Measurements from ENCODE around the gene SIRPG. TPM values are rescaled to one million over a fixed set of nuclear protein-coding genes. Genes with fewer than 3 reads are reported as not detected.
"Not testable (repeated sequence)": the region's sequence is repeated elsewhere in the genome, so short reads cannot be mapped to it uniquely, and the experiment has no call there.

SIRPG gene
- polyA plus RNA-seq, 3 donors, result 0.36 to 0.56 TPM; not detected in 1

GRCh38 chr20:1644101-1644962, 13.2 kb downstream of the SIRPG start:
- WGBS, 3 donors, result 85 to 95% (median 91%) methylated on average over 8 of the region's 8 CpGs
- no peak overlapping the region for H3K27ac ChIP-seq (ENCODE audit: low read depth, low read length)

DNA sequence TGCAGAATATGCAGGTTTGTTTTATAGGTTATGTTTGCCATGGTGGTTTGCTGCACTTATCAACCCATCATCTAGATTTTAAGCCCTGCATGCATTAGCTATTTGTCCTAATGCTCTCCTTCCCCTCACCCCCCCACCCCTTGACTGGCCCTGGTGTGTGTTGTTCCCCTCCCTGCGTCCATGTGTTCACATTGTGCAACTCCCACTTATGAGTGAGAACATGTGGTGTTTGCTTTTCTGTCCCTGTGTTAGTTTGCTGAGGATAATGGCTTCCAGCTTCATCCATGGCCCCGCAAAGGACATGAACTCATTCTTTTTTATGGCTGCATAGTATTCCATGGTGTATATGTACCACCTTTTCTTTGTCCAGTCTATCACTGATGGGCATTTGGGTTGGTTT, 18.9 kb downstream of the SIRPG start:
- not testable (repeated sequence) for H3K27ac ChIP-seq (ENCODE audit: low read depth, low read length)
- WGBS, 3 donors, result 69 to 74% (median 73%) methylated on average over 2 of the region's 2 CpGs

GRCh38 chr20:1637755-1638154, 19.8 kb downstream of the SIRPG start:
- WGBS, 3 donors, result 39 to 73% (median 71%) methylated on average over 2 of the region's 2 CpGs
- H3K27ac ChIP-seq (ENCODE audit: low read depth, low read length), result no peak overlapping the region

- WGBS, 3 donors, result 41 to 54% (median 41%) methylated on average over 2 of the region's 2 CpGs
- H3K27ac ChIP-seq (ENCODE audit: low read depth, low read length), result no peak overlapping the region
Observed at GRCh38 chr20:1637226-1637625, 20.4 kb downstream of the SIRPG start.

DNA sequence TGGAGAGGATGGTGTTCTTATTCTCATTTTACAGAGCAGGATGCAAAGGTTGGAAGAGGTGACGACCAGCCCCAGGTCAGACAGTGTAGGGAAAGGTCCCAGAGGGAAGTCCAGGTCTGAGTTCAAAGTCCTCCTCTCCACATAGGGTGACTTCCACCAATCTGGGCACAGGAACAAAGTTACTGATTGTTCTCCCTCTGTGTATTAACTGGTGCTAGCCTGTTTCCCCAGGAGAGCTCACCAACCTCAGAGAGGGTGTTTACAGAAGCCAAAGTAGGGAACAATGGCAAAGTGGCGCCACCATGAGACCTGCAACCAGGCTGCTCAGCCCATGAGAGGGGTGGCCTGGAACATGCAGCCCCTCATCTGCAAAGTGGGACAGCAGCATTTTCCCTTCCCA, 21.0 kb downstream of the SIRPG start:
- no peak overlapping the region for H3K27ac ChIP-seq (ENCODE audit: low read depth, low read length)
- WGBS, 3 donors, result 63 to 86% (median 65%) methylated on average over 2 of the region's 2 CpGs

DNA sequence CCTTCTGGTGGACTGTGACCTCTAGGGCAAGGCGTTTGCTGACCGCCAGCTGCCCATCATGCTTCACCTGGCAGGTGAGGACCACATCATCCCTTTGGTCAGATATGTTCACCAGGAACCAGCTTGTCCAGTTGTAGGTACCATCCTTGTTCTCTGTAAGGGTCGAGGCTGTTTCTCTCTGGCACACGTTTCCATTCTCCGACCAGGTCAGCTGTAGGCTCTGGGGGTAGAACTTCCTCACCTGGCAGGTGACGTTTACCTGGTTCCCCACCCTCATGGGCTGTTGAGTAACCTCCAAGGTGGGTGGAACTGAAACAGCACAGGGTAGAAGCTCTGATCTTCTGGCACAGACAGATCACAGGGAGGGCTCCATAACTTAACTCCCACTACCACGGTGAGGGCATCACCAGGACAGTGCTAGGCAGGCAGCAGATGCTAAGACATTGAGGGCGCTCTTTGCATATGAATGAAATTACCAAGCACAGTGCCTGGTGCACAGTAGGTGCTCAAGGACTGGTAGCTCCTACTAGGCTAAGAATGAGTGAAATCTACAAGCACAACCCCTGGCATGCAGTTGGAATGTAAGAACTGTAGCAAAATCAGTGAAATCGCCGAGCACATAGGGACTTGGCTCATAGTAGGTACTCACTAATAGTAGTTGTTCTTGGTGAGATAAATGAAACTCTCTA, 22.1 kb downstream of the SIRPG start:
- H3K27ac ChIP-seq (ENCODE audit: low read depth, low read length), result no peak overlapping the region
- 79 to 85% (median 81%) methylated on average over 10 of the region's 10 CpGs for WGBS, 3 donors

- 73 to 81% (median 76%) methylated on average over 4 of the region's 4 CpGs for WGBS, 3 donors
- H3K27ac ChIP-seq (ENCODE audit: low read depth, low read length), result no peak overlapping the region
Observed at GRCh38 chr20:1633535-1633934, 24.0 kb downstream of the SIRPG start.

- no peak overlapping the region for H3K27ac ChIP-seq (ENCODE audit: low read depth, low read length)
- 75 to 87% (median 75%) methylated on average over 4 of the region's 4 CpGs for WGBS, 3 donors
Observed at GRCh38 chr20:1632178-1632577, 25.4 kb downstream of the SIRPG start.

GRCh38 chr20:1631309-1632151, 26.0 kb downstream of the SIRPG start:
- WGBS, 3 donors, result 41 to 65% (median 50%) methylated on average over 9 of the region's 9 CpGs
- no peak overlapping the region for H3K27ac ChIP-seq (ENCODE audit: low read depth, low read length)

GRCh38 chr20:1630186-1630585, 27.4 kb downstream of the SIRPG start:
- 80 to 96% (median 85%) methylated on average over 5 of the region's 5 CpGs for WGBS, 3 donors
- H3K27ac ChIP-seq (ENCODE audit: low read depth, low read length), result no peak overlapping the region

- no peak overlapping the region for H3K27ac ChIP-seq (ENCODE audit: low read depth, low read length)
- WGBS, 3 donors, result 60 to 72% (median 68%) methylated on average over 5 of the region's 5 CpGs
Observed at GRCh38 chr20:1629321-1629720, 28.3 kb downstream of the SIRPG start.

DNA sequence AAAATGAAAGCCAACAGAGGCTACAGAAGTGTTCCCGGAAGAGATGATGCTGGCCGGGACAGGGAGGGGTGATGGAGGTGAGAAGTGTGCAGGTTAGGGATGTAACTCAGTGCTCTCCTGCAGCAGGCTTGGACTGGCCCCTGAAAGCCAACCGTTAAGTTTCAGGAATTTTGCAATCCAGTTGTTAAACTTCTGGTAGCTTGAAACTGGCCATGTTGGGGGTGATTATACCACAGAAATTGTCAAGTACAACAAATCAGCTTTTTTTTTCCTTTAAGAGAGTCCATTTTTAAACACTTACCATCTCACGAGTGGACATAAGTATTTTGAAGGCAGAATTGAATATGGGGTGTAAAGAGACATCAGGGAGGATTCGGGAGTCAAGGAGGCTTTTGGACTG, 29.0 kb downstream of the SIRPG start:
- H3K27ac ChIP-seq (ENCODE audit: low read depth, low read length), result no peak overlapping the region
- 62 to 70% (median 64%) methylated on average over 5 of the region's 5 CpGs for WGBS, 3 donors

DNA sequence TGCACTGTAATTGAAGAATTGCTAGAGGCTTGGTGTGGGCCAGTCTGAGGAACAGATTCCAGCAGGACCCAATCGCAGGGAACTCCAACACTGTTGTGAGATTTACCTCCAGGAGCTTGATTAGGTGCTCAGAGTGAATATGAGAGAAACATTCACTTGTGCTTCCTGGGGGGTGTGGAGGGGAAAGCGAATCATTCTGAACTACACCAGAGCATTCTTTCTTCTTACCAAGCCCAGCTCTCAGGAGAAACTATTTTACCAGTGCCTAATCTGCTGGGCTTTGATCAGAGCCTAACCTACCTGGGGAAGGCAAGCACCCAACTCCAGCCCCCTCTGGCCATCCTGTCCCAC, 30.4 kb downstream of the SIRPG start:
- 71 to 83% (median 82%) methylated on average over 2 of the region's 2 CpGs for WGBS, 3 donors
- no peak overlapping the region for H3K27ac ChIP-seq (ENCODE audit: low read depth, low read length)

DNA sequence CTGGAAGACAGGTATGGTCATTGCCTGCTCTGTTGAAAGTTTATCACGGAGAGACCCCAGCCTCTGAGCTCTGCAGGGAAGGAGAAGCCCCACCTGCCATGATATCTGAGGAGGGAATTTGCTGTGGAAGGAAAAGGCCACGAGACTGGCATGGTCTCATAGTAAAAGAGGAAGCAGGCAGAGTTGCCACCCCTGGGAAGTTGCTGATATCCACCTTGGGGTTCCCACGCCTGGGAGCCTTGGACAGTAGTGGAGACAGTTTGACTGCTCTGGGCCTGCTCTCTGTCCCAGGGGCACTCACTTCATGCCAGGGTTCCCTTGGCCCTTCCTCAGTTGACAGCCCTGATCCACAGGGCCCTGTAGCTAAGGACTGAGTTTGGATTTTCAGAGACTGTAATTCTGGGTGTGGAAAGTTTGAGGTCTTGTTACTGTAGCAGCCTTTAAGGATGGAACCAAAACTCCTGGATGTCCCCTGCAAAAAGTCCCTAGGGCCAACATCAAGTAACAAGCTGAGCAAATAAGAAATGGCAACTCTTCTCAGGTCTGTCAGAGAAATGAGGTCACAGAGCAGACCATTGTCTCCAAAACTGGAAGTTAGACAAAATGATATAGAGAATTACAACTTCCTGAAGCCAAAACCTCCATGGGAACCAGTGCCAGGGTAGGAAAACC, 30.9 kb downstream of the SIRPG start:
- 52 to 68% (median 55%) methylated on average over 3 of the region's 3 CpGs for WGBS, 3 donors
- H3K27ac ChIP-seq (ENCODE audit: low read depth, low read length), result no peak overlapping the region

GRCh38 chr20:1625083-1625690, 32.4 kb downstream of the SIRPG start:
- H3K27ac ChIP-seq (ENCODE audit: low read depth, low read length), result no peak overlapping the region
- 50 to 79% (median 78%) methylated on average over 2 of the region's 2 CpGs for WGBS, 3 donors

GRCh38 chr20:1623501-1624205, 33.9 kb downstream of the SIRPG start:
- 82 to 86% (median 85%) methylated on average over 14 of the region's 14 CpGs for WGBS, 3 donors
- H3K27ac ChIP-seq (ENCODE audit: low read depth, low read length), result no peak overlapping the region

- no peak overlapping the region for H3K27ac ChIP-seq (ENCODE audit: low read depth, low read length)
- 0 to 13% (median 0%) methylated on average over 1 of the region's 1 CpG for WGBS, 3 donors
Observed at GRCh38 chr20:1622450-1622849, 35.1 kb downstream of the SIRPG start.

Data from adipose tissue (tissue), 3 donors.